PC-3 (cell line): ENCODE data around the gene CDHR3. TPM values are rescaled to one million over a fixed set of nuclear protein-coding genes. Genes with fewer than 3 reads are reported as not detected.

Source experiments
- ATAC-seq: fragments of 200-7000 bp; cut with Tn5 transposase; 2 replicates; pipeline ENCODE4 v1.9.1; 2020; ENCODE audit warnings: mild to moderate bottlenecking, moderate library complexity
- BruUV-seq: library from RNA; stranded (reverse); fragments of 400-500 nt; replicated peaks from 2 replicates; lab custom pipeline; 2021; lab: Mats Ljungman, UMichigan
- CTCF ChIA-PET: fragments of 300-600 bp; sonication (Branson Sonifier 250); formaldehyde crosslinking; loops from one replicate; lab custom pipeline; 2022; ENCODE audit warnings: antibody characterized with exemption; lab: Charles Lee
- POLR2A ChIA-PET: fragments of 300-600 bp; sonication (Branson Sonifier 250); formaldehyde crosslinking; loops from one replicate; lab custom pipeline; 2022; ENCODE audit warnings: antibody characterized with exemption; ENCODE audit not compliant: unreplicated experiment; lab: Charles Lee
- DNase-seq: peaks from one replicate; pipeline ENCODE4 v3.0.0-alpha.2; 2015
- H2AFZ ChIP-seq: fragments of 300-600 bp; sonication (generic); 2 replicates; pipeline ENCODE4 v1.6.0; 2016; ENCODE audit warnings: antibody characterized with exemption, low read length
- H3F3A ChIP-seq: fragments of 300-600 bp; sonication (generic); one replicate; pipeline ENCODE4 v1.6.0; 2017; ENCODE audit warnings: antibody characterized with exemption, low read length, control low read depth, mild to moderate bottlenecking; ENCODE audit not compliant: unreplicated experiment
- H3K27ac ChIP-seq: fragments of 300-600 bp; sonication (generic); 2 replicates; pipeline ENCODE4 v1.5.1; 2016; ENCODE audit warnings: mild to moderate bottlenecking, low read length
- H3K27me3 ChIP-seq: fragments of 300-600 bp; sonication (generic); 2 replicates; pipeline ENCODE4 v1.6.1; 2016; ENCODE audit warnings: low read length, mixed read lengths
- H3K36me3 ChIP-seq: fragments of 300-600 bp; sonication (generic); 2 replicates; pipeline ENCODE4 v1.6.1; 2016; ENCODE audit warnings: low read depth, mixed run types, low read length, mixed read lengths
- H3K4me1 ChIP-seq: fragments of 300-600 bp; sonication (generic); 2 replicates; pipeline ENCODE4 v1.5.1; 2016; ENCODE audit warnings: low read length; ENCODE audit not compliant: insufficient read depth
- H3K4me2 ChIP-seq: fragments of 300-600 bp; sonication (generic); 2 replicates; pipeline ENCODE4 v1.6.0; 2016; ENCODE audit warnings: low read length
- H3K4me3 ChIP-seq: fragments of 300-600 bp; sonication (generic); 2 replicates; pipeline ENCODE4 v1.5.1; 2016; ENCODE audit warnings: mild to moderate bottlenecking, low read length, mixed read lengths
- H3K79me2 ChIP-seq: fragments of 300-600 bp; sonication (generic); 2 replicates; pipeline ENCODE4 v1.6.1; 2017; ENCODE audit warnings: low read length, mixed read lengths
- H3K9ac ChIP-seq: fragments of 300-600 bp; sonication (generic); 2 replicates; pipeline ENCODE4 v1.6.0; 2016; ENCODE audit warnings: mild to moderate bottlenecking, low read length
- H3K9me2 ChIP-seq: fragments of 300-600 bp; sonication (generic); replicated peaks from 2 replicates; pipeline ENCODE4 v1.6.1; 2016; ENCODE audit warnings: mixed run types, low read length, mixed read lengths
- H3K9me3 ChIP-seq: fragments of 300-600 bp; sonication (generic); 2 replicates; pipeline ENCODE4 v1.6.1; 2016; ENCODE audit warnings: low read length, mixed read lengths
- H4K20me1 ChIP-seq: fragments of 300-600 bp; sonication (generic); 2 replicates; pipeline ENCODE4 v1.6.1; 2016; ENCODE audit warnings: low read length, mixed read lengths
- EZH2 ChIP-seq: fragments of 300-600 bp; sonication (generic); IDR thresholded peaks from one replicate; pipeline ENCODE4 v1.6.1; 2017; ENCODE audit warnings: antibody characterized with exemption, mild to moderate bottlenecking, low read length; ENCODE audit not compliant: unreplicated experiment
- EZH2phosphoT487 ChIP-seq: fragments of 300-600 bp; sonication (generic); IDR thresholded peaks from 2 replicates; pipeline ENCODE4 v1.6.1; 2018; ENCODE audit warnings: mild to moderate bottlenecking, antibody characterized with exemption, low read length, borderline replicate concordance
- intact Hi-C: fragments of 100-400 bp; cut with micrococcal nuclease; formaldehyde crosslinking; loops from 2 replicates; pipeline ENCODE4 v1.9.0; 2023
- total RNA-seq: library from RNA; depleted of rRNA; stranded (reverse); fragments of >200 nt; gene quantifications from 2 replicates; pipeline ENCODE4 v1.2.3, GENCODE V29; 2014
- TF ChIP-seq, protein P1 (sequence below): fragments of 300-600 bp; sonication (generic); conservative IDR thresholded peaks from 2 replicates; pipeline ENCODE4 v1.5.1; 2017; ENCODE audit warnings: antibody characterized with exemption, low read depth, mild to moderate bottlenecking, low read length

CDHR3 gene
- total RNA-seq, 1 experiment from 2014 or later: 9.8 TPM

DNA sequence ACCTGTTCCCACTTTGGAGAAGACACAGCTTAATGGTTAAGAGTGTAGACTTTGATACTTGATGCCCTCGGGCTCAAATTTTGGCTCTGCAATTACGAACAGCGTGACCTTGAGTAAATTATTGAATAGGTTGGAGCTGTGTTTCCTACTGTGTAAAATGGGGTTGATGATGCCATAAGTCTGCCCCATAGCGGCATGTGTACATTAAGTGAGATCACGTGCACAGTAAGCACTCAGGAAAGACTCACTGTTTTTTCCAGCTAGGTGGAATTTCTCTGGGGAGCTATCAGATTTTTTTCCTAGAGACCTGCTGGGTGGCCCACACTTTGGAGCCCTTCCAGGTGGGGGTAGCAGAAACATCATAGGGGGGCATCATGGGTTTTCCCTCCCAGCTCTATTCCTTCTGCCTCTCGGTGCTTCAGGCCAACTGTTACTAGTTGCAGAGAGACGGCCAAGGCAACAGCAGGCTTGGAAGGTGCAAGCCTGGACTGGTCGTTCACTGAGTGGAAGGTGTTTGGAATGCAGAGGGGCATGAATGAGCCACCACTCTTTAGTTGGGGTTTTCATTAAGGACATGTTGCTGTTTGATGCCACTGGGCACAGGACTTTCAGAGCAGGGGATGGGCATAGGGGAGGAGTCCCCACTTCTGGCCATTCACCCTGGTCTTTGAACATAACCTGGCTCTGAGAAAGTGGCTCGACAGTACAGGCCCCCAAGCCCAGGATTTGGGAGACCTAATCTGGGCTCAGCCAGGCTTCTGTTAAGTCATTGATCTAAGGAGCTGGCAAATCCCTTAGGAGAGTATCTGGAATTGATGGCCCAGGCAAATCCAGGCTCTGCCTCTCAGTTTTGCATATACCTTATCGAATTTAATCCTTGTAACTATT, 85.0 kb downstream of the CDHR3 start:
- intact Hi-C loops: loop anchor here (10.0 kb wide), 1 partner anchor 653 kb away; no protein-coding TSS in a partner anchor
- H3F3A ChIP-seq: no peaks in the 10 kb centered on the region
- TF ChIP-seq EZH2 (no peak), EZH2phosphoT487 (no peak)
- TF ChIP-seq, protein P1, sequence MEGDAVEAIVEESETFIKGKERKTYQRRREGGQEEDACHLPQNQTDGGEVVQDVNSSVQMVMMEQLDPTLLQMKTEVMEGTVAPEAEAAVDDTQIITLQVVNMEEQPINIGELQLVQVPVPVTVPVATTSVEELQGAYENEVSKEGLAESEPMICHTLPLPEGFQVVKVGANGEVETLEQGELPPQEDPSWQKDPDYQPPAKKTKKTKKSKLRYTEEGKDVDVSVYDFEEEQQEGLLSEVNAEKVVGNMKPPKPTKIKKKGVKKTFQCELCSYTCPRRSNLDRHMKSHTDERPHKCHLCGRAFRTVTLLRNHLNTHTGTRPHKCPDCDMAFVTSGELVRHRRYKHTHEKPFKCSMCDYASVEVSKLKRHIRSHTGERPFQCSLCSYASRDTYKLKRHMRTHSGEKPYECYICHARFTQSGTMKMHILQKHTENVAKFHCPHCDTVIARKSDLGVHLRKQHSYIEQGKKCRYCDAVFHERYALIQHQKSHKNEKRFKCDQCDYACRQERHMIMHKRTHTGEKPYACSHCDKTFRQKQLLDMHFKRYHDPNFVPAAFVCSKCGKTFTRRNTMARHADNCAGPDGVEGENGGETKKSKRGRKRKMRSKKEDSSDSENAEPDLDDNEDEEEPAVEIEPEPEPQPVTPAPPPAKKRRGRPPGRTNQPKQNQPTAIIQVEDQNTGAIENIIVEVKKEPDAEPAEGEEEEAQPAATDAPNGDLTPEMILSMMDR: no peak
- POLR2A ChIA-PET: interaction anchor here (0.5 kb wide), 1 partner anchor 294 kb away, joined by 7 read pairs; no protein-coding TSS in a partner anchor
- H3K9me2 ChIP-seq: no peaks in the 10 kb centered on the region
- no peak overlapping the region for H3K4me3 ChIP-seq
- no peaks in the 10 kb centered on the region for H3K9me3 ChIP-seq
- ATAC-seq: no peak
- no peaks in the 10 kb centered on the region for H3K27me3 ChIP-seq
- no peaks in the 10 kb centered on the region for H3K36me3 ChIP-seq
- H2AFZ ChIP-seq: no peak overlapping the region
- no peaks in the 10 kb centered on the region for H4K20me1 ChIP-seq
- H3K4me1 ChIP-seq: peaks cover 14% of the 10 kb centered on the region
- H3K79me2 ChIP-seq: no peaks in the 10 kb centered on the region
- H3K4me2 ChIP-seq: no peak overlapping the region
- BruUV-seq: no TSS peak
- H3K9ac ChIP-seq: no peak overlapping the region
- H3K27ac ChIP-seq: no peak overlapping the region
- CTCF ChIA-PET: interaction anchor here (1.0 kb wide), 1 partner anchor 106 kb away, joined by 4 read pairs; no protein-coding TSS in a partner anchor
- DNase-seq: no peak

GRCh38 chr7:106048706-106049020, 85.6 kb downstream of the CDHR3 start:
- intact Hi-C loops: loop anchor here (10.0 kb wide), 1 partner anchor 654 kb away; no protein-coding TSS in a partner anchor
- Histone ChIP-seq H3K27ac (no peak overlapping the region), H4K20me1 (no peaks in the 10 kb centered on the region), H3K9me3 (no peaks in the 10 kb centered on the region), H2AFZ (no peak overlapping the region), H3F3A (no peaks in the 10 kb centered on the region), H3K36me3 (no peaks in the 10 kb centered on the region), H3K79me2 (no peaks in the 10 kb centered on the region), H3K27me3 (no peaks in the 10 kb centered on the region), H3K9me2 (no peaks in the 10 kb centered on the region), H3K4me2 (no peak overlapping the region), H3K4me3 (no peak overlapping the region), H3K9ac (no peak overlapping the region), H3K4me1 (peaks cover 14% of the 10 kb centered on the region)
- TF ChIP-seq, protein P1: no peak
- TF ChIP-seq EZH2 (no peak), EZH2phosphoT487 (no peak)
- ChIA-PET CTCF (no interaction called here), POLR2A (interaction anchor here (0.5 kb wide), 1 partner anchor 294 kb away, joined by 7 read pairs; no protein-coding TSS in a partner anchor)
- no TSS peak for BruUV-seq
- DNase-seq (no peak), ATAC-seq (no peak)
